C4-2B (cell line): Measurements from ENCODE around the gene TMPRSS11A.

Experiments
- H3K27ac ChIP-seq: fragments of 450-650 bp; 2 replicates; pipeline ENCODE4 v1.5.1; 2017
- ZFX ChIP-seq: fragments of 450-650 bp; IDR thresholded peaks from 2 replicates; pipeline ENCODE4 v1.6.1; 2017
- TF ChIP-seq, protein P1 (sequence below): fragments of 450-650 bp; conservative IDR thresholded peaks from 2 replicates; pipeline ENCODE4 v1.5.1; 2017; ENCODE audit warnings: mild to moderate bottlenecking

The TMPRSS11A gene

GRCh38 chr4:67877086-67877485 lies 86.2 kb downstream of the TMPRSS11A start:
- TF ChIP-seq, protein P1, sequence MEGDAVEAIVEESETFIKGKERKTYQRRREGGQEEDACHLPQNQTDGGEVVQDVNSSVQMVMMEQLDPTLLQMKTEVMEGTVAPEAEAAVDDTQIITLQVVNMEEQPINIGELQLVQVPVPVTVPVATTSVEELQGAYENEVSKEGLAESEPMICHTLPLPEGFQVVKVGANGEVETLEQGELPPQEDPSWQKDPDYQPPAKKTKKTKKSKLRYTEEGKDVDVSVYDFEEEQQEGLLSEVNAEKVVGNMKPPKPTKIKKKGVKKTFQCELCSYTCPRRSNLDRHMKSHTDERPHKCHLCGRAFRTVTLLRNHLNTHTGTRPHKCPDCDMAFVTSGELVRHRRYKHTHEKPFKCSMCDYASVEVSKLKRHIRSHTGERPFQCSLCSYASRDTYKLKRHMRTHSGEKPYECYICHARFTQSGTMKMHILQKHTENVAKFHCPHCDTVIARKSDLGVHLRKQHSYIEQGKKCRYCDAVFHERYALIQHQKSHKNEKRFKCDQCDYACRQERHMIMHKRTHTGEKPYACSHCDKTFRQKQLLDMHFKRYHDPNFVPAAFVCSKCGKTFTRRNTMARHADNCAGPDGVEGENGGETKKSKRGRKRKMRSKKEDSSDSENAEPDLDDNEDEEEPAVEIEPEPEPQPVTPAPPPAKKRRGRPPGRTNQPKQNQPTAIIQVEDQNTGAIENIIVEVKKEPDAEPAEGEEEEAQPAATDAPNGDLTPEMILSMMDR = no peak
- TF ChIP-seq ZFX = no peak
- H3K27ac ChIP-seq = no peak overlapping the region

DNA sequence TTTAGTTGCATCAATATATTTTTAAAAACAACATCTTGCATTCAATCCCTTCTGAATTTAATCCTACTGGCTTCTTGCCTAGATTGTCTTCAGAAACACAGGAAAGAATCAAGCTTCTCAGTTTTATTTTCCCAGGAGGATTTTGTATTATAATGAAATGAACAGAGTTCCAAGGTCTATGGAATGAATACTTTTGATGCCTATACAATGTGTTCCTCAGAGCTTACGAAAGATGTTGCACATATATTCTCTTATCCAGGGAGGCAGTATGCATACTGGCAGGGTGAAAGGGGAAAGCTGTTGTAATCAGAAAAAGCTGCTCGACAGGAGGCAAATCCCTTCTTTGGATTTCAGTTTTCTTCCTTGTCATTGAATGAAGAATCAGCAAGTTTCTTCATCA lies 88.3 kb downstream of the TMPRSS11A start:
- no peak overlapping the region for H3K27ac ChIP-seq
- TF ChIP-seq, protein P1 = no peak
- no peak for TF ChIP-seq ZFX

DNA sequence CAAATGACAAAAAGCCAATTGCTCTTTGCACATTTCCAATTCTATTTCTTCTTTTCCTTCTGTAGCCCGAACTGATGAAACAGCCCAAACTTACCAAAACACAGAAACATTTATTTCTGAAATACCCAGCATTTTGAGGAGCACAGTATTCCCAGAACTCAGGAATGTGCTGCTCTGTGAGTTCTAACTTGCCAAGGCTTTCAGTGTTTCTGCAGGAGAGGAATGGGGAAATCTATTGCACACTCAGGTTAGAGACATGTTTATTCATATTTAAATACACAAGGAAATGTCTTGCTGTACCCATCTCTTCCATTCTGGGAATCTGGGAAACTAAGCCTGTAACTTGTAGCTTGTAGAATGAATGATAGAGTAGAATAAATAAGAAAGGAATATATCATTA lies 90.2 kb downstream of the TMPRSS11A start:
- H3K27ac ChIP-seq = no peak overlapping the region
- no peak for TF ChIP-seq ZFX
- TF ChIP-seq, protein P1 = no peak

DNA sequence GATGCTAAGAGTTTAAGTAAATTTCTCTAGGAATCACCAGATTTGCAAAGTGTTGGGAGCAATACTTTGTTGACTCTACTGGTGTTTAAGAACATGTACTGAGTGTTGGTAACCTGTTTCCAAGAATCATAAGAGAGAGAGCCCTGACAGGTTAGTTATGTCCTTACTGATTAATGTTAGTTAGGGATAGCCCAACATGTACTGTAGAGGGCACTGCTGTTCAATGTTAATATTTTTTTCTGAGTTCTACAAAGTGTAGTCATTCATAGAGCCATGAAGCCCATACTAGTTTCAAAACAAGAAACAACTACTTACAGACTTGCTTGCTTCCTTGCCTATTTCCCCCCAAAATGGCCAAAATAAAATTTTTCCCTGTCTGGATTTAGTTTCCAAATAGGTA lies 91.4 kb downstream of the TMPRSS11A start:
- TF ChIP-seq, protein P1 = peak; percentile 58
- no peak for TF ChIP-seq ZFX
- no peak overlapping the region for H3K27ac ChIP-seq

GRCh38 chr4:67869580-67870190 lies 93.6 kb downstream of the TMPRSS11A start:
- H3K27ac ChIP-seq = no peak overlapping the region
- no peak for TF ChIP-seq ZFX
- TF ChIP-seq, protein P1 = no peak

DNA sequence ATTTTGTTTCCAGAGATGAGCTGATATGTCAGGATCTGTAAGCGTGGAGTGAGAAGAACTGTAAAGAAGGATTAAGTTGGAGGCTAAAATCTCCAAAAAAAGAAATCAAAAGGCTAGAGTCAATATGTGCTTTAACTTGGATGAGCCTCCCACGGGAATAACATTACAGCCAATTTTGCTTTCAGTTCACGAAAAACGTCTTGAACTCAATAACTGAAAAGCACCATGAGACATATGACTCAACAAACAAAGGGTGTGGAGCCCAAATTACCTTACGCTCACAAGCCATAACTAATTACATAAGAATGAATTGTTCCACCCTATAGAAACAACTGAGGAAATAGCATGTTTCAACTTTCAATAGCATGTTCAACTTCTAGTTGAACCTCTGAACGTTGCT lies 101.8 kb downstream of the TMPRSS11A start:
- no peak overlapping the region for H3K27ac ChIP-seq
- no peak for TF ChIP-seq ZFX
- TF ChIP-seq, protein P1 = no peak
